Type B pancreatic cell (in vitro differentiated cells): ENCODE measurements around the gene TENM3. TPM values are rescaled to one million over a fixed set of nuclear protein-coding genes. Genes with fewer than 3 reads are reported as not detected.

Source experiments
- DNase-seq: peaks from one replicate; pipeline ENCODE4 v3.0.0; 2021; ENCODE audit warnings: mixed read lengths; ENCODE audit not compliant: unreplicated experiment; ENCODE audit errors: extremely low spot score
- H3K27ac Mint-ChIP-seq: 2 replicates; pipeline ENCODE4 v1.8.0; 2021; ENCODE audit warnings: mild to moderate bottlenecking, mixed read lengths
- H3K27me3 Mint-ChIP-seq: 2 replicates; pipeline ENCODE4 v1.8.0; 2021; ENCODE audit warnings: mixed read lengths
- H3K36me3 Mint-ChIP-seq: 2 replicates; pipeline ENCODE4 v1.8.0; 2021; ENCODE audit warnings: mixed read lengths
- H3K4me1 Mint-ChIP-seq: one replicate; pipeline ENCODE4 v1.8.0; 2021; ENCODE audit warnings: mixed read lengths; ENCODE audit not compliant: unreplicated experiment
- H3K4me3 Mint-ChIP-seq: 2 replicates; pipeline ENCODE4 v1.8.0; 2021; ENCODE audit warnings: mild to moderate bottlenecking, mixed read lengths
- H3K9me3 Mint-ChIP-seq: 2 replicates; pipeline ENCODE4 v1.8.0; 2021; ENCODE audit warnings: mixed read lengths
- CTCF ChIP-seq: fragments of 200-600 bp; sonication (generic); conservative IDR thresholded peaks from 2 replicates; pipeline ENCODE4 v1.5.0; 2021; ENCODE audit warnings: antibody characterized with exemption, mild to moderate bottlenecking
- total RNA-seq: library from RNA; stranded (reverse); gene quantifications from 2 replicates; pipeline ENCODE4 v1.2.1, GENCODE V29; 2021; ENCODE audit warnings: low replicate concordance

Gene TENM3
- total RNA-seq, 1 donor from 2014 or later, result 73.5 TPM

GRCh38 chr4:182454440-182455013, 211.3 kb downstream of the TENM3 start:
- peaks cover 13% of the 10 kb centered on the region for H3K36me3 Mint-ChIP-seq
- H3K9me3 Mint-ChIP-seq, result peaks cover 4% of the 10 kb centered on the region
- H3K4me1 Mint-ChIP-seq, result peaks cover 40% of the 10 kb centered on the region
- TF ChIP-seq CTCF, result no peak
- no peak overlapping the region for H3K27ac Mint-ChIP-seq
- DNase-seq, result no peak
- no peak overlapping the region for H3K4me3 Mint-ChIP-seq
- no peaks in the 10 kb centered on the region for H3K27me3 Mint-ChIP-seq

- TF ChIP-seq CTCF, result no peak
- peaks cover 4% of the 10 kb centered on the region for H3K36me3 Mint-ChIP-seq
- no peaks in the 10 kb centered on the region for H3K27me3 Mint-ChIP-seq
- DNase-seq, result no peak
- H3K27ac Mint-ChIP-seq, result no peak overlapping the region
- H3K9me3 Mint-ChIP-seq, result peaks cover 3% of the 10 kb centered on the region
- H3K4me3 Mint-ChIP-seq, result no peak overlapping the region
- no peaks in the 10 kb centered on the region for H3K4me1 Mint-ChIP-seq
Measured at GRCh38 chr4:182465114-182465513, 221.9 kb downstream of the TENM3 start.

DNA sequence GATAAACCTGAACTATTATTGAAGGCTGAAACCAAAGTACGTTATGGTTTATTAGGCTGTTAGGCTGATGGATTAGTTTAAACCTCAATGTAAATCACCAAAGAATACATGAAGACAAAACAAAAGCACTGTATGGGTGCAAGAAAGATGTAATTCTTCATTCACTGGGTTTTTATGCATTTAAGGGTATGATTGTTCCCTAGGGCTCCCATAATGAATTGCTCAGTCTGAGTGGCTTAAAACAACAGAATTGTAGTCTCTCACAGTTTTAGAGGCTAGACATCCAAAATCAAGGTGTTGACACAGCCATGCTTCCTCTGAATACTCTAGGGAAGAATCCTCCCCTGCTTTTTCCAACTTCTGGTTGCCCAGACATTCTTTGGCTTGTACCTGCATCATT, 222.8 kb downstream of the TENM3 start:
- Mint-ChIP-seq H3K36me3 (peaks cover 4% of the 10 kb centered on the region), H3K4me1 (no peaks in the 10 kb centered on the region), H3K27ac (no peak overlapping the region), H3K4me3 (no peak overlapping the region), H3K9me3 (peaks cover 3% of the 10 kb centered on the region), H3K27me3 (no peaks in the 10 kb centered on the region)
- no peak for TF ChIP-seq CTCF
- no peak for DNase-seq

DNA sequence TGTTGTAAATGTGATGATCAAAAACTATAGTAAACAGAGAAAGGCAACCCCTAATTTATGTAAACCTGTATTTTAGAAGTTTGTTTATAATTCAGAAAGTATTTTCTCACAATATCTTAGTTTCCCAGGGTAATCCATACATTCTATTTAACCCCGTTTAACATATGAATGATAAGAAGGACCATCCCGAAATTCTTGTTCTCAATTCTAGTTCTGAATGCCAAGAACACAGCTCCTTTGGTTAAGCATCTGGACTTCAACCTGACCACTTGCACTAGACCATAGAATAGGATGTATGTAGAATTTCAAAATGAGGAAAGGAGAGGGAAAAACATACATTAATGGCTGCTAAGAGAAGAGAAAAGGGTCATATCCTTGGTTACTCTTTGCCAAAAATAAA, 227.0 kb downstream of the TENM3 start:
- Mint-ChIP-seq H3K36me3 (peaks cover 4% of the 10 kb centered on the region), H3K27me3 (no peaks in the 10 kb centered on the region), H3K9me3 (no peaks in the 10 kb centered on the region), H3K27ac (no peak overlapping the region), H3K4me1 (no peaks in the 10 kb centered on the region), H3K4me3 (no peak overlapping the region)
- TF ChIP-seq CTCF, result no peak
- DNase-seq, result no peak

GRCh38 chr4:182475539-182475938, 232.3 kb downstream of the TENM3 start:
- no peaks in the 10 kb centered on the region for H3K27me3 Mint-ChIP-seq
- H3K9me3 Mint-ChIP-seq, result no peaks in the 10 kb centered on the region
- DNase-seq, result no peak
- no peaks in the 10 kb centered on the region for H3K36me3 Mint-ChIP-seq
- TF ChIP-seq CTCF, result no peak
- peaks cover 9% of the 10 kb centered on the region for H3K4me1 Mint-ChIP-seq
- no peak overlapping the region for H3K4me3 Mint-ChIP-seq
- no peak overlapping the region for H3K27ac Mint-ChIP-seq

DNA sequence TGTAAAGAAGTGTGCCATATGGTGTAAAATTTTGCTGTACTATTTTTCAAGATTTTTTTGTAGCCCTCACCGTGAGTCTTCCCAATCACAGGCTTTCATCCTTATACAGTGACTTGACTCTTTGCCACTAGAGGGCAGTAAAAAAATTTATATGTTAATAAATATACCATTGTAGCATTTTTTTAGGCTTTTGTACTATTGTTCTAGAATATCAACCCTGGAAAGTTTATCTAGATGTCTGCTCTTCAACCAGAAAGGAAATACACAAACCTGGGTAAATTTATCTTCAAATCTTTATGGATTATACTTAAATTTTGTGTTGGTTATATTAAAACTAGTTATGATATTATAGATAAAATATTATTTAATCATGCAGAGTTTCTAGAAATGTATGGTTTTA, 235.3 kb downstream of the TENM3 start:
- H3K36me3 Mint-ChIP-seq, result no peaks in the 10 kb centered on the region
- no peak overlapping the region for H3K27ac Mint-ChIP-seq
- H3K4me3 Mint-ChIP-seq, result no peak overlapping the region
- H3K4me1 Mint-ChIP-seq, result peaks cover 9% of the 10 kb centered on the region
- DNase-seq, result no peak
- TF ChIP-seq CTCF, result peak; percentile 90
- no peaks in the 10 kb centered on the region for H3K9me3 Mint-ChIP-seq
- H3K27me3 Mint-ChIP-seq, result no peaks in the 10 kb centered on the region
